ENCODE data around the gene TEKT3. TPM values are rescaled to one million over a fixed set of nuclear protein-coding genes. Genes with fewer than 3 reads are reported as not detected.

TEKT3 gene
- polyA plus RNA-seq, 12 donors, result 0.41 to 2.3 (median 1.1) TPM; not detected in 2

DNA sequence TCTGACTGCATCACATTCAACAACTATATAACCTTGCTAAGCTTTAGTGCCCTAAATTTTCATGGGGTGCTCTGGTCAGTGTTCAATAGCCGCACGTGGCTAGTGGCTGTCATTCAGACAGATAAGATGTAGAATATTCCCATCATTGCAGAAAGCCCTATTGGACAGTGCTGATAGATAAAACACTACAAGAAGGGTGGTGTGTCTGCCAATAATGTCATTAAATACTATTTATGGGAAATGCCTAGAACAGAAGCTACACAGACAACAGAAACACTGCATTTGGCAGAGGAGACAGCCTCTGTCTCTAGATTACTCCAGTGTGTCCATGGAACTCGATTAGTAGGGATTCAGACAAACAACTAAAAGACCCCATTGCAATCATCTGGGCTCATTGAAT is 47.8 kb downstream of the TEKT3 start:
- DNase-seq, result no peak

DNA sequence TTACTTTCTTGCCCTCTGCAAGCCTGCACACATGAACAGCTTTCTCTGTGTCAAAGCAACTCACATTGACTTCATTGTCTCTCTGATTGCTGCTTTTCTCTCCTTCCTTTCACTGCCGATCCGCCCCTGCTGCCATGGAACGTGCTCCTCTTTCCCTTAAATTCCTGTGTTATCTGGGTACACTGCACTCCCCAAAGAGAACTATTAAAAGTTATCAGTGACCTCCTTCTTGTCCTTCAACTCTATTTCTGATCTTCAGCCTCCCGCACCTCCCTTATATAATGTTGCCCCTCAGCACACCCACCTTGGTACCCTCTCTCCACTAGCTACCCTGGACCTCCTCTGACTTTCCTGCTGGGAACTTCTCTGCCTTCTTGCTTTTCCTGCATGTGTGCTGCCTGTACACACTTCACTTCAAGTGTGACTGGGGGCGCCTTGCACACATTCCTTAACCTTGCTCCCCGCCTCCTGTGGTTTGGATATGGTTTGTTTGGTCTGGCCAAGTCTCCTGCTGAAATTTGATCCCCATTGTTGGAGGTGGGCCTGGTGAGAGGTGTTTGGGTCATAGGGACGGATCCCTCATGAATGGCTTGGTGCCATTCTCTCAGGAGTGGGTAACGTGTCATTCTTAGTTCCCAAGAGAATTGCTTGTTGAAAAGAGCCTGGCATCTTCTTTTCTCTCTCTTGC is 49.6 kb downstream of the TEKT3 start:
- DNase-seq, result no peak

- no peak for DNase-seq
Observed at GRCh38 chr17:15290605-15291004, 50.8 kb downstream of the TEKT3 start.

DNA sequence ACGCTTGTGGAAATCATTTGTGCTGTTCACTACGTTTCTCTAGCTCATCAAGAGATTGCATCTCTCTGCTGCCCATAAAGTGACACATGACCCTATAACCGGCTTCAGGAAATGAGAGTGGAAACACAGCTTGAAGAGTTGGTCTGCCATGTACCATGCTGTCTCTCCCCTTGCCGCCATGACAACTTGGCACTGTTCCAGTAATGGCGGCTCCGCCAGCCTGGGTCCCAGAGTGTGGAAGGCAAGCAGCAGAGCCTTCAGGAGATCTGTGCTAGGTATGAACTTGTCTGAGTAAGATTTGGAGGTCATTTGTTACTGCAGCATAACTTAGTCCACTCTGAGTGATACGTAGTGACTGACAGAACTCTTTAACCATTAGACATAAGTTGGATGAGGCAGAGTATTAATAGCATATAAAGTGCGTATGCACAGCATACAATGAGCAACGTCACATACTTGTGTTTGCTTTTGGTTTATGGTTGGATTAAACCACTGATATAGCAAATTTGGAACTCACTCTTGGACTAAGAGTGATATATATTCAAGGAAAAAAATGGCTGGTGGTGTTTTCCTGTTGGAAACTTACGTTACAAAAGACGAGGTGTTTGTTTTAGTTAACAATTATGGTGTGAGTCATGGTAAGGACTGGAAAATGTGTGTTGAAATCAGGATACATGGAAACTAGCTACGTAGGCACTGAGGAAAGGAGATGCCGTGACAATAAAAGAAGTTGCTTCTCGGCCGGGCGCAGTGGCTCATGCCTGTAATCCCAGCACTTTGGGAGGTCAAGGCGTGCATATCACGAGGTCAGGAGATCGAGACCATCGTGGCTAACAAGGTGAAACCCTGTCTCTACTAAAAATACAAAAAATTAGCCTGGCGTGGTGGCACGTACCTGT is 51.9 kb downstream of the TEKT3 start:
- no peak for DNase-seq

DNA sequence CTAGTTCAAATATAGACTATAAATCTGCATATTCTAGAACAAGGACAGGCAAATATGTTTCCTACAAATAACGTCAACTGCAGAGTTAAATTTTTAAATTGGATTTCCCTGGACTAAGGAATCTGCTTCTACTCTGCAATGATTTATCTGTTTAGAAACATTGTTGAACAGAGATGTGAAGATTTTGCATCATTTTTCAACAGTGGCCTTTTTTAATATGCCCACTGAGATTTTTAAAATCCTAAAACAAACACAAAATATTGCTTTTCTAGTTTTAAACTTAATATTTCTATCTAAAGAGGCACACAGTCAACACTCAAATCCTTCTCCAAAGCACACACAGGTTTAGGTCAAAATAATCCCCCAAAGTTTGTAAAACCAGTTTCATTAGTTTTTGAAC is 52.5 kb downstream of the TEKT3 start:
- DNase-seq, result no peak

GRCh38 chr17:15287538-15288267 is 53.7 kb downstream of the TEKT3 start:
- no peak for DNase-seq

DNA sequence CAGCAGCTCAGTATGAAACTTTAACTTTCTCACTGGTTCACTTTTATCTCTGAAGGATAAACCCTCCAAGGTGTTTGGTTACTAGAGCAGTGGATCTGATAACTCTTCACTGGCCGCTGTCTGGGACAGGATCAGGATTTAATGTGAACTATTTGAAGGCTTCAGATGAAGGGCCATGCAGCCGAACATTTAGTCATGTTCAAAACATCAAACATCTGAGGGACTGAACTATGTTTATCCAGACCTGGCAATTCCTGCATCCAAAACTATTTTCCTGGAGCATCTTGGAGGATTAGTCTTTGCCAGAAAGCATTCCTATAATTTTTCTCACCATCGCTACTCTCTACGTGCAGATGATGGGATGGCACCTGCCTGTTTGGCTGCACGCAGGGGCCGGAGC is 55.9 kb downstream of the TEKT3 start:
- no peak for DNase-seq

GRCh38 chr17:15284537-15284936 is 56.9 kb downstream of the TEKT3 start:
- no peak for DNase-seq

DNA sequence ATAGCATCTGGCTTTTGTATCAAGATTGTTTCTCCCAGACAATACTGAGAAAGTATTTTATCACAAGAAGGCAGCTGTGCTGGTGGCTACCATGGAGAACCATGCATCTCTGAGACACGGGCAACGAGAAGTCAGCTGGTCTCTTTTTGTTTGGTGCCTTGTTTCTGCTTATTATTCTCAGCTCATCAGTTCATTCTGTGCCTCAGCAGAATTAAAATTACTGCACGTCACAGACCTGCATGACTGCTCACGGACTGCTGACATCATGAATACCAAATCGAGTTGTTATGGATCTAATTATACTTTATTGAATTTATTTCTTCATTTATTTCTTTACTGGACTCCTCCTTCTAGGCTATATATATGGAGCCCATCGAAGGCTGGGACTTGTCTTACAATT is 57.3 kb downstream of the TEKT3 start:
- DNase-seq, result no peak

- no peak for DNase-seq
Observed at GRCh38 chr17:15281909-15282308, 59.5 kb downstream of the TEKT3 start.

- no peak for DNase-seq
Observed at GRCh38 chr17:15278924-15279477, 62.4 kb downstream of the TEKT3 start.

GRCh38 chr17:15278380-15278779 is 63.0 kb downstream of the TEKT3 start:
- no peak for DNase-seq

- DNase-seq, result no peak
Observed at GRCh38 chr17:15274017-15274416, 67.4 kb downstream of the TEKT3 start.

- no peak for DNase-seq
Observed at GRCh38 chr17:15273141-15273793, 68.1 kb downstream of the TEKT3 start.

DNA sequence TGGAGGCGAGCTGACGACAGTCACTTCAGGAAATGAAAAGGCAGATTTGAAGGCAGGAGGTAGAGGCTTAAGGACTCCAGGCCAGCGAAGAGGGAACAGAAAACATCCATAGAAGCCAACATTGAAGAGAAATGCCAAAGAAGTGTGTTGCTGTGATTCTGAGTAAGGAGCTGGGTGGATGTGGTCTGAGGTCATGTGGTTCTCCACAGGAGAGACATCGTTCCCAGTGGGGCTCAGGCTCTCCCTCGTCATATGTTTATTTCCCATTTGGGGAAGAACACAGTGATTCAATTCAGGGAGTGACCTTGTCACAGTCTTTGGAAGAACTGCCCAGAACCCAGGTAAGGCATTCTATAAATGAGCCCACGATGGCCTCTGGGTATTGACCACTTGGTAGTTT is 69.7 kb downstream of the TEKT3 start:
- no peak for DNase-seq

DNA sequence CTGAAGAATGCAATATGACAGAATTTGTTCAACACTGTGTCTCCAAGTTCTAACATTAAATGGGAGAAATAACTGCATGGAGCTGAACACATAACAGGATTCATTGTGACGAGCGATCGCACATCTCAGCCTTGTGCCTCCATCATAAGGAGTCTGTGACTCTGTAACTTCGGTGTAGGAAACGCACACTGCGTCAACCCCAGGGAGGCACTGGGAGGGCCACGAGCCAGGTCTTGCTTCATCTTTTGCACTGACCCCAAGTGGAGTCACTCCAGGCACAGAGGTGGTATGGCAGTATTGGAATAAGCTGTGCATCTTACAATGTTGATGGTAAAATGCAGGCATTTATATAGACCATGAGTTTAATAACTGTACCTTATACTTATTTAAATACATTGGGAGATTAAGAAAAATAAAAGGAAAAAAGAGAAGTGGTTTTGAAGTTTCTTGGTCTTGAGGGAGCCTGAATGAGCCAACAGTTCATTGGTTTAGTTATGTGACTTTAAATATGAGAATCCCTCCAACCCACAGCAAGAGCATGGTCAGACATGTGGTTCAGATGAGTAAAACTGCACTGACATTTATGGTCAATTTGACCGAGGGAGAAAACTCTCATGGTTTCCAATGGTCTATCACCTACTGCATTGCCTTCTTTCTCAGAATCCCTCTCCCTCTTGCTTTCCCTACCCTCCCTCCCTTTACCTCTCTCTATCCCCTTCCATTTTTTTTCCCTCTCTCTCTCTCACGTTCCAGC is 70.6 kb downstream of the TEKT3 start:
- DNase-seq, result no peak

- DNase-seq, result no peak
Observed at GRCh38 chr17:15269780-15270089, 71.7 kb downstream of the TEKT3 start.

GRCh38 chr17:15269087-15269779 is 72.2 kb downstream of the TEKT3 start:
- no peak for DNase-seq

- peak; percentile 80 for DNase-seq
Observed at GRCh38 chr17:15268461-15268860, 72.9 kb downstream of the TEKT3 start.

DNA sequence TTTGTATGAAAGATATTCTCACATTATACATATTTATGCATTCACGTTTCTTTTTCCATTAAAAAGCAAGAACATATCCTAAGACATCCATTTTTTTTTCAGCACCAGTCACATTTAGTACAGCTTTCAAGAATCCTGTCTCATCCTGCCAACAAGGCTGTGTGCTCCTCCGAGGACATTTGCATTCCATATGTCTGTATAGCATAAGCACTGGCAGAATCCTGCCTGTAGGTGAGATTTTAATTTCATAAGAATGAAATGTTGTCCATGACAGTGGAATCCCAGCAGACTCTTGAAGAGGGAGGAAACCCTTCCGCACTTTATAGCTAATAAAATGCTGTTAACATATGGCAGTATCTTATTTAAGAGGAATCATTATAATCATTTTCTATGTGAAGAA is 73.4 kb downstream of the TEKT3 start:
- DNase-seq, result no peak

Measured in muscle of arm (tissue), 12 donors.